ENCODE measurements around the gene OGFOD1. TPM values are rescaled to one million over a fixed set of nuclear protein-coding genes. Genes with fewer than 3 reads are reported as not detected.

The OGFOD1 gene
- total and polyA plus RNA-seq, 9 of the 15 experiments (the other 6 are each of a cell fraction or from before 2014, with no cell fraction given) = 60.4 to 134 (median 85.8) TPM

GRCh38 chr16:56469748-56470147 is 18.4 kb downstream of the OGFOD1 start (continued):
- TF ChIP-seq SLC30A9 (CRISPR knock-in tag; IDR thresholded peaks at IDR 0.05) (no peak), ZKSCAN1 (IDR thresholded peaks at IDR 0.05; ENCODE audit: low read depth, low read length) (no peak), RNF2 (IDR thresholded peaks at IDR 0.05) (no peak), PHTF2 (CRISPR knock-in tag; IDR thresholded peaks at IDR 0.05) (no peak), ZNF655 (CRISPR knock-in tag; IDR thresholded peaks at IDR 0.05) (no peak), ZNF644 (tag; IDR thresholded peaks at IDR 0.05; ENCODE audit: low read depth) (no peak), AFF1 (IDR thresholded peaks at IDR 0.05; ENCODE audit: low read depth in 1 of 2, partially characterized antibody in 2 of 2) (no peak)
- TF ChIP-seq, protein P1, sequence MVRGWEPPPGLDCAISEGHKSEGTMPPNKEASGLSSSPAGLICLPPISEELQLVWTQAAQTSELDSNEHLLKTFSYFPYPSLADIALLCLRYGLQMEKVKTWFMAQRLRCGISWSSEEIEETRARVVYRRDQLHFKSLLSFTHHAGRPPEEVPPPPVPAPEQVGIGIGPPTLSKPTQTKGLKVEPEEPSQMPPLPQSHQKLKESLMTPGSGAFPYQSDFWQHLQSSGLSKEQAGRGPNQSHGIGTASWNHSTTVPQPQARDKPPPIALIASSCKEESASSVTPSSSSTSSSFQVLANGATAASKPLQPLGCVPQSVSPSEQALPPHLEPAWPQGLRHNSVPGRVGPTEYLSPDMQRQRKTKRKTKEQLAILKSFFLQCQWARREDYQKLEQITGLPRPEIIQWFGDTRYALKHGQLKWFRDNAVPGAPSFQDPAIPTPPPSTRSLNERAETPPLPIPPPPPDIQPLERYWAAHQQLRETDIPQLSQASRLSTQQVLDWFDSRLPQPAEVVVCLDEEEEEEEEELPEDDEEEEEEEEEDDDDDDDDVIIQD (CRISPR knock-in tag; IDR thresholded peaks at IDR 0.05) = no peak
